Hepatocyte (in vitro differentiated cells): Measurements from ENCODE around the gene ZMIZ1. TPM values are rescaled to one million over a fixed set of nuclear protein-coding genes. Genes with fewer than 3 reads are reported as not detected.

Source experiments
- DNase-seq: peaks from one replicate; pipeline ENCODE4 v3.0.0-alpha.2; 2016; ENCODE audit warnings: low spot score
- H2AFZ ChIP-seq: fragments of 200-600 bp; sonication (generic); 2 replicates; pipeline ENCODE4 v1.6.0; 2016; ENCODE audit warnings: antibody characterized with exemption, mild to moderate bottlenecking
- H3K27ac ChIP-seq: fragments of 200-600 bp; sonication (generic); 2 replicates; pipeline ENCODE4 v1.5.1; 2016; ENCODE audit warnings: mild to moderate bottlenecking
- H3K27me3 ChIP-seq: fragments of 200-600 bp; sonication (generic); 2 replicates; pipeline ENCODE4 v1.6.1; 2016
- H3K36me3 ChIP-seq: fragments of 200-600 bp; sonication (generic); replicated peaks from 2 replicates; pipeline ENCODE4 v1.5.1; 2016; ENCODE audit warnings: low read depth; ENCODE audit not compliant: insufficient read depth
- H3K4me1 ChIP-seq: fragments of 200-600 bp; sonication (generic); 2 replicates; pipeline ENCODE4 v1.5.1; 2016; ENCODE audit warnings: mild to moderate bottlenecking, moderate library complexity; ENCODE audit not compliant: insufficient read depth
- H3K4me2 ChIP-seq: fragments of 200-600 bp; sonication (generic); 2 replicates; pipeline ENCODE4 v1.6.0; 2016
- H3K4me3 ChIP-seq: fragments of 200-600 bp; sonication (generic); 2 replicates; pipeline ENCODE4 v1.5.1; 2016; ENCODE audit warnings: mild to moderate bottlenecking
- H3K79me2 ChIP-seq: fragments of 200-600 bp; sonication (generic); 2 replicates; pipeline ENCODE4 v1.6.0; 2017; ENCODE audit warnings: mild to moderate bottlenecking
- H3K9me2 ChIP-seq: fragments of 200-600 bp; sonication (generic); replicated peaks from 2 replicates; pipeline ENCODE4 v1.6.0; 2017; ENCODE audit warnings: mild to moderate bottlenecking; ENCODE audit not compliant: insufficient read depth
- H3K9me3 ChIP-seq: fragments of 200-600 bp; sonication (generic); 2 replicates; pipeline ENCODE4 v1.5.1; 2016; ENCODE audit warnings: low read depth, mild to moderate bottlenecking
- H4K20me1 ChIP-seq: fragments of 200-600 bp; sonication (generic); 2 replicates; pipeline ENCODE4 v1.6.0; 2016; ENCODE audit warnings: mild to moderate bottlenecking; ENCODE audit not compliant: insufficient read depth, poor library complexity, severe bottlenecking
- EZH2 ChIP-seq: fragments of 200-600 bp; sonication (generic); IDR thresholded peaks from 2 replicates; pipeline ENCODE4 v1.6.1; 2016; ENCODE audit warnings: antibody characterized with exemption, mild to moderate bottlenecking, borderline replicate concordance
- EZH2phosphoT487 ChIP-seq: fragments of 200-600 bp; sonication (generic); IDR thresholded peaks from one replicate; pipeline ENCODE4 v1.6.1; 2018; ENCODE audit warnings: antibody characterized with exemption, mild to moderate bottlenecking, low read depth, moderate library complexity; ENCODE audit not compliant: unreplicated experiment, severe bottlenecking
- WGBS: methylation state at CpG from one replicate; pipeline ENCODE4 v1.1.6; 2016; ENCODE audit warnings: low lambda C conversion rate; ENCODE audit errors: missing lambda C conversion rate; 5-methylcytosine and 5-hydroxymethylcytosine counted together
- polyA plus RNA-seq: library from polyadenylated mRNA; unstranded; fragments of >200 nt; fragmentation: Nextera tagmentation; extraction: Ambion mirVana; gene quantifications from 2 replicates; pipeline ENCODE4 v1.2.1, GENCODE V29; 2016
- total RNA-seq: library from RNA; depleted of rRNA; stranded (reverse); fragments of >200 nt; gene quantifications from 2 replicates; pipeline ENCODE4 v1.2.3, GENCODE V29; 2014
- TF ChIP-seq, protein P1 (sequence below): fragments of 200-600 bp; sonication (generic); IDR thresholded peaks from 2 replicates; pipeline ENCODE4 v1.5.1; 2016; ENCODE audit warnings: antibody characterized with exemption, mild to moderate bottlenecking; ENCODE audit not compliant: poor library complexity

The ZMIZ1 gene
- total and polyA plus RNA-seq, 2 experiments from 2014 or later: 30.9 to 32.4 TPM

DNA sequence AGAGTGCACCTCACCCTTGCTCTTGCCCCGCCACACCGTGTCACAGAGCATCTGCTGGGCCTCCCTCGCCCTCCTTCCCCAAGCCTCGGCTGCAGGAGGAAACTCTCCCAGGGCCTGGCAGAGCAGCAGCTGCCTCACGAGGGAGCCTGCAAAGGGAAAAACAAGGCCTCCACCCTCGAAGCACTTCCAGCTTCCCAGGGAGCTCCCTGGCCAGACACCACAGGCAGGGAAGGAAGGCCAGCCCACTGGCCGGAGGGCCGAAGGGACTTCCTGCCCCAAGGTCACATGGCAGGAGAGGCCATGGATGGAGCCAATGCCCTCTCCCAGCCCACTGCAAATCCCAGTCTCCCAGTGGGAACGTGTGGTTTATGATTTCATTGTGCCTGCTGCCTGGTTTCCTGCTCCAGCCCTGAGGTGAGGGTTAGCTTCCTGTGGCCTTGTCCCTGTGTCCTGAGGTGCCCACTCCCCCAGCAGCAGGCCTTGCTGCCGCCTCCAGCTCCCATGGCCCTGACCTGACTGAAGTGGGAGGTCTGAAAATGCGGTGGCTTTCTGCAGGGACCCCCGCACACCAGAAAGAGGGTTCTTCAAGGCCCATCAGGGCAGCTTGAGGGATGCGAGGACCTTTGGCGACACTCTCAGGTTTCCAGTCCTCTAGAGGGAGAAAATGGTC lies 178.0 kb downstream of the ZMIZ1 start:
- Histone ChIP-seq H3K27ac (no peak overlapping the region), H3K4me3 (no peak overlapping the region), H3K27me3 (no peaks in the 10 kb centered on the region), H3K9me2 (no peaks in the 10 kb centered on the region), H4K20me1 (peaks cover 96% of the 10 kb centered on the region), H3K79me2 (peaks cover 83% of the 10 kb centered on the region), H2AFZ (no peak overlapping the region), H3K9me3 (no peaks in the 10 kb centered on the region), H3K4me1 (peaks cover 17% of the 10 kb centered on the region), H3K4me2 (no peak overlapping the region), H3K36me3 (no peaks in the 10 kb centered on the region)
- TF ChIP-seq, protein P1, sequence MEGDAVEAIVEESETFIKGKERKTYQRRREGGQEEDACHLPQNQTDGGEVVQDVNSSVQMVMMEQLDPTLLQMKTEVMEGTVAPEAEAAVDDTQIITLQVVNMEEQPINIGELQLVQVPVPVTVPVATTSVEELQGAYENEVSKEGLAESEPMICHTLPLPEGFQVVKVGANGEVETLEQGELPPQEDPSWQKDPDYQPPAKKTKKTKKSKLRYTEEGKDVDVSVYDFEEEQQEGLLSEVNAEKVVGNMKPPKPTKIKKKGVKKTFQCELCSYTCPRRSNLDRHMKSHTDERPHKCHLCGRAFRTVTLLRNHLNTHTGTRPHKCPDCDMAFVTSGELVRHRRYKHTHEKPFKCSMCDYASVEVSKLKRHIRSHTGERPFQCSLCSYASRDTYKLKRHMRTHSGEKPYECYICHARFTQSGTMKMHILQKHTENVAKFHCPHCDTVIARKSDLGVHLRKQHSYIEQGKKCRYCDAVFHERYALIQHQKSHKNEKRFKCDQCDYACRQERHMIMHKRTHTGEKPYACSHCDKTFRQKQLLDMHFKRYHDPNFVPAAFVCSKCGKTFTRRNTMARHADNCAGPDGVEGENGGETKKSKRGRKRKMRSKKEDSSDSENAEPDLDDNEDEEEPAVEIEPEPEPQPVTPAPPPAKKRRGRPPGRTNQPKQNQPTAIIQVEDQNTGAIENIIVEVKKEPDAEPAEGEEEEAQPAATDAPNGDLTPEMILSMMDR: no peak
- no peak for DNase-seq
- WGBS: 78% methylated on average over 14 of the region's 14 CpGs

DNA sequence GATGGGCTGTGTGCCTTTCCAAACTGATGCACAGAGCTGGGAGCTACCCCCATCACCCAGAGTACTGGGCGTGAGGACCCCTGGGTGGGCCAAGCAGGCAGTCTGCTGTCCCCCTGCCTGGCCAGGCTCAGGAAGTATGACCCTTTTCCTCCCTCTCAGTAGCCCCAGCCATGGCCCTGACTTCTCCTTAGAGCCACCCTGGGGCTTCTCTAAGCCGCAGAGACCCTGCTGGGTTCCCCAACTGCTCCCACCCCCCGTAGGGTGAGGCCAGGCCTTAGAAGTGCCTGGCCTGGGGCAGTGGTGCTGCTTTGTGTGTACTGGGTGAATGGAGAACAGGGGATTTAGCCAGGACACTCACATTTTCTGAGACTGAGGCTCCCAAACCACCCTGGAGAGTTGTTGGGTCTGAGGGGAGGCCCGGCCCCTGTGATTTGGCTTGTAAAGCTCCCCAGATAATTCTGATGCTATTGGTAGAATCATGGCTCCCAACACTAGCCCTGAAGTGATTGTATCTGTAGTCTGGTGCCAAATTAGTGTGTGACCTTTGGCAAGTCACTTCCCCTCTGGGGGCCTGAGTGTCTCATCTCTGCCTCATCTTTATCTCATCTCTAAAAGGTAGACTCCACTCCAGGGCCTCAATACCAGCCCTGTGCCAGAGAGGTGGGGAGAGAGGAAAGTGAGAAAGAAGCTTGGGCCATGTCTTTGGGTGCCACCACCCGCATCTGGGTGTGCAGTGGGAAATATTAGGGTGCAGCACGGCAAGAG lies 178.8 kb downstream of the ZMIZ1 start:
- H3K36me3 ChIP-seq: no peaks in the 10 kb centered on the region
- H3K27ac ChIP-seq: no peak overlapping the region
- no peak overlapping the region for H3K4me2 ChIP-seq
- peaks cover 9% of the 10 kb centered on the region for H3K4me1 ChIP-seq
- no peaks in the 10 kb centered on the region for H3K27me3 ChIP-seq
- peaks cover 88% of the 10 kb centered on the region for H3K79me2 ChIP-seq
- no peak overlapping the region for H3K4me3 ChIP-seq
- no peaks in the 10 kb centered on the region for H3K9me2 ChIP-seq
- no peaks in the 10 kb centered on the region for H3K9me3 ChIP-seq
- no peak for DNase-seq
- no peak overlapping the region for H2AFZ ChIP-seq
- TF ChIP-seq, protein P1: no peak
- TF ChIP-seq EZH2phosphoT487: no peak
- no peak for TF ChIP-seq EZH2
- H4K20me1 ChIP-seq: peaks cover 92% of the 10 kb centered on the region
- WGBS: 96% methylated on average over 6 of the region's 6 CpGs

DNA sequence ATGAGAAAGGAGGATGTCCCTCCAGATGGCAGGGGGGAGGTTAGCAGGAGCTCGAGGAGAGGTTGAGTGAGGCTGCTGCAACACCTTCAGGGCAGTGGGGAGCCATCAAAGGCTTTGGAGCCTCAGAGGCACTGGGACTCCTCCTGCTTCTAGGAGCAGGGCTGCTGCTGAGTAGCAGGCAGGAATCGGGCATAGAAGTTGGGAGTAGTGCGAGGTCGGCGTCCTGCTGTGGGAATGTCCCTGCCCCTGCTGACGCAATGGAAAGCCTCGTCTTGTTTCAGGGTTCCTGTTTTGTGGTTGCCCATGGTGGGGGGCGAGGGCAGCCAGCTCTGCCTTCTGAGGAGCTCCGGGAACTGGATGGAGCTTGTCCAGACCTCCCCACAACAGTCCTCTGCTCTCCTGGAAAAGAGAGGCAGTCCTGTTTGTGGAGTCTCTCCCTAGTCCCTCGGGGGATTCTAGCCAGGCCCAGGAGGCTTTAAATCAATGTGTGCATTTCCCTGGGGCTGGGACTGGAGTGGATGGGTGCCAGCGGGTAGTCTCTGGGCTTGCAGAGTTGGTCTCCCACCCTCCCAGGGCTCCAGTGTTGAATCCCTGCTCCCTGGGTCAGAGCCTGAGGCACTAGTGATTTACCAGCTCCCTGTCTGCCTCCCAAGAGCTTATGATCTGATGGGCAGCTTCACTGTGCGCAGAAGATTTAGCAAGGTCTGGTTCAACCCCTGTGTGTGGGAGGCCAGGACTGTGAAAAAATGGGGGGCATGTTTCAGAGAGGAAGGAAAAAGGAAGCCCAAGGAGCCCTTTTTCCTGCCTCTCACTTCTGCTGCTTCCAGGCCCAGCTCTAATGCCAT lies 179.8 kb downstream of the ZMIZ1 start:
- Histone ChIP-seq H3K9me3 (no peaks in the 10 kb centered on the region), H3K79me2 (peaks cover 98% of the 10 kb centered on the region), H3K27me3 (no peaks in the 10 kb centered on the region), H2AFZ (no peak overlapping the region), H3K4me3 (no peak overlapping the region), H4K20me1 (peaks cover 95% of the 10 kb centered on the region), H3K27ac (no peak overlapping the region), H3K4me1 (peaks cover 8% of the 10 kb centered on the region), H3K9me2 (no peaks in the 10 kb centered on the region), H3K36me3 (no peaks in the 10 kb centered on the region), H3K4me2 (no peak overlapping the region)
- 75% methylated on average over 12 of the region's 12 CpGs for WGBS
- no peak for DNase-seq
- TF ChIP-seq, protein P1: no peak
- TF ChIP-seq EZH2 (no peak), EZH2phosphoT487 (no peak)
